H9 (cell line): ENCODE results near the gene HOXB1. TPM values are rescaled to one million over a fixed set of nuclear protein-coding genes. Genes with fewer than 3 reads are reported as not detected.

ENCODE experiments used
- DNase-seq: peaks from one replicate; pipeline ENCODE4 v3.0.0-alpha.2; 2017
- H2AFZ ChIP-seq: one replicate; pipeline ENCODE4 v1.6.1; 2013; ENCODE audit warnings: mild to moderate bottlenecking, low read length, control low read depth, moderate library complexity
- H2AK5ac ChIP-seq: 2 replicates; pipeline ENCODE4 v1.6.1; 2013; ENCODE audit warnings: low read length, control low read depth, mixed read lengths; ENCODE audit not compliant: insufficient read length
- H2BK120ac ChIP-seq: one replicate; pipeline ENCODE4 v1.6.1; 2013; ENCODE audit warnings: low read depth, mild to moderate bottlenecking, low read length, control low read depth, inconsistent platforms; ENCODE audit not compliant: poor library complexity, severe bottlenecking
- H2BK12ac ChIP-seq: 2 replicates; pipeline ENCODE4 v1.6.1; 2013; ENCODE audit warnings: low read length, control low read depth, mixed read lengths, low read depth; ENCODE audit not compliant: insufficient read length
- H2BK15ac ChIP-seq: 2 replicates; pipeline ENCODE4 v1.6.1; 2013; ENCODE audit warnings: low read depth, low read length, control low read depth
- H2BK20ac ChIP-seq: one replicate; pipeline ENCODE4 v1.6.1; 2013; ENCODE audit warnings: low read depth, mild to moderate bottlenecking, low read length, control low read depth, inconsistent platforms; ENCODE audit not compliant: poor library complexity, severe bottlenecking
- H2BK5ac ChIP-seq: 2 replicates; pipeline ENCODE4 v1.6.1; 2013; ENCODE audit warnings: low read length, control low read depth, mixed read lengths; ENCODE audit not compliant: insufficient read length
- H3K14ac ChIP-seq: 2 replicates; pipeline ENCODE4 v1.6.1; 2013; ENCODE audit warnings: low read length, control low read depth; ENCODE audit not compliant: insufficient read depth
- H3K18ac ChIP-seq: 2 replicates; pipeline ENCODE4 v1.6.1; 2013; ENCODE audit warnings: low read depth, mild to moderate bottlenecking, mixed read lengths, low read length, control low read depth; ENCODE audit not compliant: insufficient read length
- H3K23ac ChIP-seq: 2 replicates; pipeline ENCODE4 v1.6.1; 2013; ENCODE audit warnings: low read length, control low read depth, mixed read lengths, low read depth; ENCODE audit not compliant: insufficient read length
- H3K23me2 ChIP-seq: 2 replicates; pipeline ENCODE4 v1.6.1; 2013; ENCODE audit warnings: low read depth, mild to moderate bottlenecking, mixed read lengths, low read length, control low read depth; ENCODE audit not compliant: insufficient read length, poor library complexity, severe bottlenecking
- H3K27ac ChIP-seq: 2 replicates; pipeline ENCODE4 v1.5.1; 2013; ENCODE audit warnings: low read length, control low read depth, mixed read lengths, low read depth; ENCODE audit not compliant: insufficient read length
- H3K27me3 ChIP-seq: 2 replicates; pipeline ENCODE4 v1.6.1; 2013; ENCODE audit warnings: low read length, control low read depth, inconsistent platforms; ENCODE audit not compliant: insufficient read depth
- H3K4ac ChIP-seq: 2 replicates; pipeline ENCODE4 v1.6.1; 2013; ENCODE audit warnings: low read depth, mild to moderate bottlenecking, control low read depth, inconsistent platforms, low read length, moderate library complexity
- H3K4me1 ChIP-seq: 2 replicates; pipeline ENCODE4 v1.6.1; 2013; ENCODE audit warnings: low read length, control low read depth, inconsistent platforms; ENCODE audit not compliant: insufficient read depth
- H3K4me2 ChIP-seq: 2 replicates; pipeline ENCODE4 v1.6.1; 2013; ENCODE audit warnings: low read length, control low read depth, mixed read lengths; ENCODE audit not compliant: insufficient read length, insufficient read depth
- H3K56ac ChIP-seq: 2 replicates; pipeline ENCODE4 v1.6.1; 2013; ENCODE audit warnings: low read depth, mild to moderate bottlenecking, mixed read lengths, low read length, control low read depth; ENCODE audit not compliant: insufficient read length
- H3K79me1 ChIP-seq: 2 replicates; pipeline ENCODE4 v1.6.1; 2013; ENCODE audit warnings: low read depth, mild to moderate bottlenecking, moderate library complexity, low read length, control low read depth, inconsistent platforms; ENCODE audit not compliant: insufficient read depth, poor library complexity, severe bottlenecking
- H3K79me2 ChIP-seq: 2 replicates; pipeline ENCODE4 v1.6.1; 2013; ENCODE audit warnings: low read length, control low read depth, inconsistent platforms; ENCODE audit not compliant: insufficient read depth
- H3K9ac ChIP-seq: 2 replicates; pipeline ENCODE4 v1.6.1; 2013; ENCODE audit warnings: low read length, control low read depth, mixed read lengths; ENCODE audit not compliant: insufficient read length; ENCODE audit errors: extremely low read depth
- H3K9me3 ChIP-seq: one replicate; pipeline ENCODE4 v1.6.1; 2013; ENCODE audit warnings: low read depth, low read length, inconsistent platforms; ENCODE audit not compliant: control insufficient read depth
- H3T11ph ChIP-seq: one replicate; pipeline ENCODE4 v1.6.1; 2013; ENCODE audit warnings: mild to moderate bottlenecking, low read length, control low read depth, inconsistent platforms
- H4K20me1 ChIP-seq: one replicate; pipeline ENCODE4 v1.6.1; 2013; ENCODE audit not compliant: control insufficient read depth, insufficient read length, insufficient read depth
- H4K5ac ChIP-seq: 2 replicates; pipeline ENCODE4 v1.6.1; 2013; ENCODE audit warnings: low read depth, mild to moderate bottlenecking, mixed read lengths, low read length, control low read depth; ENCODE audit not compliant: insufficient read length
- H4K8ac ChIP-seq: replicated peaks from 2 replicates; pipeline ENCODE4 v1.6.1; 2013; ENCODE audit warnings: low read length, control low read depth, mixed read lengths, low read depth; ENCODE audit not compliant: insufficient read length
- H4K91ac ChIP-seq: 2 replicates; pipeline ENCODE4 v1.6.1; 2013; ENCODE audit warnings: low read depth, mild to moderate bottlenecking, moderate library complexity, mixed read lengths, low read length, control low read depth; ENCODE audit not compliant: insufficient read length
- H3K27ac Mint-ChIP-seq, 3 experiments: 2 replicates in 2 of 3; 3 replicates in 1 of 3; pipeline ENCODE4 v1.8.0; 2020 to 2021; ENCODE audit warnings: mixed read lengths in 3 of 3, mild to moderate bottlenecking in 1 of 3, moderate library complexity in 1 of 3
- H3K27me3 Mint-ChIP-seq: 2 replicates; pipeline ENCODE4 v1.8.0; 2021; ENCODE audit warnings: low read depth, mild to moderate bottlenecking, moderate library complexity, mixed read lengths
- H3K36me3 Mint-ChIP-seq, 3 experiments: 2 replicates in 2 of 3; 3 replicates in 1 of 3; pipeline ENCODE4 v1.8.0; 2020 to 2021; ENCODE audit warnings: low read depth in 3 of 3, mixed read lengths in 3 of 3; ENCODE audit not compliant: insufficient read depth in 1 of 3
- H3K4me1 Mint-ChIP-seq, 2 experiments: 2 replicates each; pipeline ENCODE4 v1.8.0; 2020; ENCODE audit warnings: mixed read lengths in 2 of 2
- H3K4me3 Mint-ChIP-seq, 2 experiments: 2 replicates in 1 of 2; 3 replicates in 1 of 2; pipeline ENCODE4 v1.8.0; 2020 to 2021; ENCODE audit warnings: mild to moderate bottlenecking in 2 of 2, mixed read lengths in 2 of 2, moderate library complexity in 1 of 2
- H3K9me3 Mint-ChIP-seq, 2 experiments: 2 replicates in 1 of 2; 3 replicates in 1 of 2; pipeline ENCODE4 v1.8.0; 2020; ENCODE audit warnings: mild to moderate bottlenecking in 2 of 2, mixed read lengths in 2 of 2, moderate library complexity in 1 of 2
- CTCF ChIP-seq: fragments of 200-600 bp; sonication (generic); conservative IDR thresholded peaks from 3 replicates; pipeline ENCODE4 v1.8.0; 2021; ENCODE audit warnings: antibody characterized with exemption, mild to moderate bottlenecking
- WGBS: extraction: QIAGEN DNeasy Blood & Tissue Kit; methylation state at CpG from one replicate; pipeline ENCODE4 v1.1.7; 2013; ENCODE audit warnings: missing lambda C conversion rate, low lambda C conversion rate, mixed read lengths; ENCODE audit not compliant: insufficient read length; ENCODE audit errors: extremely low coverage; 5-methylcytosine and 5-hydroxymethylcytosine counted together
- total RNA-seq: library from RNA; stranded (reverse); gene quantifications from 2 replicates; pipeline ENCODE4 v1.2.1, GENCODE V29; 2021

Gene HOXB1
- total RNA-seq, 1 experiment from 2014 or later = not detected

GRCh38 chr17:48483471-48484131, 47.2 kb downstream of the HOXB1 start:
- no peaks in the 10 kb centered on the region for H3K79me2 ChIP-seq
- H3K23ac ChIP-seq = no peak overlapping the region
- H3K14ac ChIP-seq = no peak overlapping the region
- no peaks in the 10 kb centered on the region for H3K79me1 ChIP-seq
- no peak overlapping the region for H3K56ac ChIP-seq
- H3K9me3 ChIP-seq = no peaks in the 10 kb centered on the region
- no peak overlapping the region for H3K9ac ChIP-seq
- Mint-ChIP-seq H3K36me3 (no peaks in the 10 kb centered on the region), H3K27me3 (peaks cover 77% of the 10 kb centered on the region), H3K9me3 (no peaks in the 10 kb centered on the region), H3K27ac (no peak overlapping the region; a peak in 1 of 7 replicates), H3K4me3 (no peak overlapping the region), H3K4me1 (peaks cover 7 to 11% of the 10 kb centered on the region in 2 experiments; a peak in 3 of 4 replicates)
- no peaks in the 10 kb centered on the region for H3K4me1 ChIP-seq
- no peak overlapping the region for H2BK5ac ChIP-seq
- H3K4me2 ChIP-seq = no peak overlapping the region
- H4K20me1 ChIP-seq = no peaks in the 10 kb centered on the region
- H3K18ac ChIP-seq = no peak overlapping the region
- H4K5ac ChIP-seq = no peak overlapping the region
- no CpG with 5 or more reads among the region's 6 CpGs for WGBS
- H2AFZ ChIP-seq = no peak overlapping the region
- no peak overlapping the region for H3K4ac ChIP-seq
- no peak overlapping the region for H4K8ac ChIP-seq
- no peaks in the 10 kb centered on the region for H3K27me3 ChIP-seq
- no peak overlapping the region for H2BK120ac ChIP-seq
- DNase-seq = no peak
- H3K27ac ChIP-seq = no peak overlapping the region
- H2AK5ac ChIP-seq = no peak overlapping the region
- no peak overlapping the region for H3T11ph ChIP-seq
- no peaks in the 10 kb centered on the region for H3K23me2 ChIP-seq
- no peak overlapping the region for H2BK12ac ChIP-seq
- TF ChIP-seq CTCF = no peak
- no peak overlapping the region for H2BK20ac ChIP-seq
- no peak overlapping the region for H2BK15ac ChIP-seq
- H4K91ac ChIP-seq = no peak overlapping the region
